GM18861 (cell line): ENCODE results near the gene LIPE.
"Not testable (repeated sequence)": the region's sequence is repeated elsewhere in the genome, so short reads cannot be mapped to it uniquely, and the experiment has no call there.

Experiments used
- ATAC-seq: cut with Tn5 transposase; IDR thresholded peaks from one replicate; pipeline ENCODE4 v1.9.1; 2021; ENCODE audit not compliant: unreplicated experiment

The LIPE gene, protein sequence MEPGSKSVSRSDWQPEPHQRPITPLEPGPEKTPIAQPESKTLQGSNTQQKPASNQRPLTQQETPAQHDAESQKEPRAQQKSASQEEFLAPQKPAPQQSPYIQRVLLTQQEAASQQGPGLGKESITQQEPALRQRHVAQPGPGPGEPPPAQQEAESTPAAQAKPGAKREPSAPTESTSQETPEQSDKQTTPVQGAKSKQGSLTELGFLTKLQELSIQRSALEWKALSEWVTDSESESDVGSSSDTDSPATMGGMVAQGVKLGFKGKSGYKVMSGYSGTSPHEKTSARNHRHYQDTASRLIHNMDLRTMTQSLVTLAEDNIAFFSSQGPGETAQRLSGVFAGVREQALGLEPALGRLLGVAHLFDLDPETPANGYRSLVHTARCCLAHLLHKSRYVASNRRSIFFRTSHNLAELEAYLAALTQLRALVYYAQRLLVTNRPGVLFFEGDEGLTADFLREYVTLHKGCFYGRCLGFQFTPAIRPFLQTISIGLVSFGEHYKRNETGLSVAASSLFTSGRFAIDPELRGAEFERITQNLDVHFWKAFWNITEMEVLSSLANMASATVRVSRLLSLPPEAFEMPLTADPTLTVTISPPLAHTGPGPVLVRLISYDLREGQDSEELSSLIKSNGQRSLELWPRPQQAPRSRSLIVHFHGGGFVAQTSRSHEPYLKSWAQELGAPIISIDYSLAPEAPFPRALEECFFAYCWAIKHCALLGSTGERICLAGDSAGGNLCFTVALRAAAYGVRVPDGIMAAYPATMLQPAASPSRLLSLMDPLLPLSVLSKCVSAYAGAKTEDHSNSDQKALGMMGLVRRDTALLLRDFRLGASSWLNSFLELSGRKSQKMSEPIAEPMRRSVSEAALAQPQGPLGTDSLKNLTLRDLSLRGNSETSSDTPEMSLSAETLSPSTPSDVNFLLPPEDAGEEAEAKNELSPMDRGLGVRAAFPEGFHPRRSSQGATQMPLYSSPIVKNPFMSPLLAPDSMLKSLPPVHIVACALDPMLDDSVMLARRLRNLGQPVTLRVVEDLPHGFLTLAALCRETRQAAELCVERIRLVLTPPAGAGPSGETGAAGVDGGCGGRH

DNA sequence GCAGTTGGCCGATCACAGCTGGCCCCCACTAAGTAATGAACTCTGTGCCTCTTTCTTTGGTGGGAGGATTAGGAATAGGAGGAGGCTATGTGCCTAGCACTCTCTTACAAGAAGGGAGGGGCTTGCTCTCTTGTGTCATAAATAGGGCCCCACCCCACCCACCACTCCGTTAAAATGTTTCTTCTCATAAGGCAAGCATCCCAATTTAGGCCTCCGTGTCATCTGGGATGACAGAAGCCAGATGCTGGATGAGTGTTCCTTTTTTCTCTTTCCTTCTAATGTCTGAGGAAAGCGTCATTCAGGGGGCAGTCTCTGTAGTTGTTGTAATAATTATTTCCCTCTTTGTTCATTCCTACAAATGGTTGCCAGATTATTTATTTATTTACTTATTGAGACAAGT is at the start of gene LIPE:
TSS of gene LIPE (minus strand) at position 76 of the 400 bp plus-strand sequence. CDS start 239 bp downstream, outside the sequence.
- ATAC-seq = no peak

DNA sequence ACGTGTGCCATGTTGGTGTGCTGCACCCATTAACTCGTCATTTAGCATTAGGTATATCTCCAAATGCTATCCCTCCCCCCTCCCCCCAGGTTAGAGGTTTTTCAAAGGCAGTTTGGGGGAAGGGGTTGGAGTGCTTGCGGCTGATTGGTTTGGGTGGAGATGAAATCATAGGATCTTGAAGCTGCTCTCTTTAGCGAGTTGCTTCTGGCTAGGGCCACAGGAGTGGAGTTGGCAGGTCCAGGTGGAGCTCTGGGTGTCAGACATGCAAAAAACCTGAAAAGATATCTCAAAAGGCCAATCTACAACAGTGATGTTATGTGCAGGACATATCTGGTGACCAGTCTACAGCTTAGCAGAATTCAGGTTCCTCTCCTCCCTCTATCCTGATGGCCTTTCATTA is 48.2 kb upstream of the LIPE start:
- no peak for ATAC-seq

DNA sequence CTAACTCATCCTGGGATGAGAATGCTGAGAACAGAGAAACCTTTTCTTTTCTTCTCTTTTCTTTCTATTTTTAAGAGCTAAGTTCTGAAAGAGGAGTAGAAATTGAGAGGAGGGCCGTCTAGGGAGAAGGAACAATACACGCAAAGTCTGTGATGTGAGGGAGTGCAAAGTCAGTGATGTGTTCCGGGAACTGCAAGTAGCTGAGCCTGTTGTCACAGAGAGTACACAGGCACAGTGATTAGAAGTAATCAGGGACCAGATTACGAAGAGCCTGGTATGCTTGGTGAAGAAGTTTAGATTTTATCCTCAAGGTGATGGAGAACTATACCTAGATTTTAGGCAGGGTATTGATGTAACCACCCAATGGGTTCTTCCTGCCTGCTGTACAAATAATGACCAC is 47.6 kb upstream of the LIPE start:
- no peak for ATAC-seq

DNA sequence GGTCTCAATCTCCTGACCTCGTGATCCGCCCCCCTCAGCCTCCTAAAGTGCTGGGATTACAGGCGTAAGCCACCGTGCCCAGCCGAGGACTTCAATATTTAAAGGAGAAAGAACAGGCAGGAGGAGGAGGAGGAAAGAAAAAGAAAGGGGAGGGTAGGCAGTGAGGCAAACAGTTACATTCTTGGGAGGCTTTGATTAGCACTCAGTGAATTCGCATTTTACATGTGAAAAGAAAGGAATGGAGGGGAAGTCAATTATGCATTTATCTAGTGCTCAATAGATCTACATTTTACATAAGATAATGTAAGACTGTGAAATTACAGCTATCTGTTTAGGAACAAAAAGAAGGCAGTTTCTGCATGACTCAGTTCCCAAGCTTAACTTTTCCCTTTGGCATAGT is 46.5 kb upstream of the LIPE start:
- ATAC-seq = no peak

DNA sequence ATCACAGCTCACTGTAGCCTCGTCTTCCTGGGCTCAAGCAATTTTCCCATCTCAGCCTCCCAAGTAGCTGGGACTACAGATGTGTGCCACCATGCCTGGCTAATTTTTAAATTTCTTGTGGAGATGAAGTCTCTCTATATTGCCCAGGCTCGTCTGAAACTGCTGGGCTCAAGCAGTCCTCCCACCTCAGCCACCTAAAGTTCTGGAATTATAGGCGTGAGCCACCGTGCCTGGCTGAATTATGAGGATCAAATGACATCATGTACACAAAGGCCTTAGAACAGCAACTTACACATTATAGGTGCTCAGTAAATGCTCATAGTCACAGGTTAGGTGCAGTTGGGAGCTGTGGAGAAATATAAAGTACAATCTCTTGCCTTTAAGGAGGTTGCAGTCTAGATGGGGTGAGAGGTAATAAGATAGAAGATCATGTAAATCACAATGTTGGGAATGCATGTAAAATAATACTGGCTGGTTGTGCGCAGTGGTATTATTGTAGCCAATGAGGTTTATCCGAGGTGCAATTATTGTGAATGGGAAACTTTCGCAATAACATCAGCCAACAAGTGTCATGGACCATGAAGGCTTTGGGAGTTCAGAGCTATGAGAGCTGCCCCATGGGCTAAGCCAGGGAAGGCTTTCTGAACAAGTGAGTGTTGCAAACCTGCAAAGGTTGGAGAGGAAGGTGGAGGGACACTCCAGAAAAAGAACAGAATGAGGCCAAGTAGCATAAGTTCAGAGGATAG is 45.4 kb upstream of the LIPE start:
- no peak for ATAC-seq

DNA sequence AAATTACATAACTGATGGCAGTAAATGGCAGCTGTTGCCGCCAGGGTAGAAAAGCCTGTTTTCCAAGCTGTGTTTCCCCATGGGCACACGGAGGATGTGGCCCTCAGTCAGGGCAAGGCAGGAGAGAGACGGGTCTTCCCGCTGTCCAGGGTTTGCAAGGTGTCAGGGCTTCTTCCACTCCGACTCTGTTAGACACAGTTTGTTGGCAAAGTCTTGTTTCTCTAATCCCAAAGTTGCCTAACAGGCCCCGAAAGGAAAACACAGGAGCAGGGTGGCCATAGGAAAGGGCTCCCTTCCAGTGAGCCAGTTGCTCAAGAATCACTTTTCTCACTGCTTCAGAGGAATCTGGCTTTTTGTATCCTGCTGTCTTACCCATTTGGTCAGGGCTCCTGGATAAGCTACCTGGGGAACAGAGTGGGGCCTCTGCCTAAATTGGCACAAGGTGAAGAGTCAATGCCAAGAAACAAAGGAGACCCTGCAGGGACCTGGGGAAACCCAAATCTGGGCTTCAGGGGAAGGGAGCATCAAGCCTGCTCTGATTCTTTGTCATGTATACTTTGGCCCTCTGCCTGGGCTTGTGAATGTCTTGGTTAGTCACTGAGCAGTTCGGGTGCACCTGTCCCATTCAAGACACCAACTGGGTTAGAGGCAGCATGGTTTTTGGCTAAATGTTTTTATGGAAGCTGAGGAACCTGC is 44.5 kb upstream of the LIPE start:
- no peak for ATAC-seq

DNA sequence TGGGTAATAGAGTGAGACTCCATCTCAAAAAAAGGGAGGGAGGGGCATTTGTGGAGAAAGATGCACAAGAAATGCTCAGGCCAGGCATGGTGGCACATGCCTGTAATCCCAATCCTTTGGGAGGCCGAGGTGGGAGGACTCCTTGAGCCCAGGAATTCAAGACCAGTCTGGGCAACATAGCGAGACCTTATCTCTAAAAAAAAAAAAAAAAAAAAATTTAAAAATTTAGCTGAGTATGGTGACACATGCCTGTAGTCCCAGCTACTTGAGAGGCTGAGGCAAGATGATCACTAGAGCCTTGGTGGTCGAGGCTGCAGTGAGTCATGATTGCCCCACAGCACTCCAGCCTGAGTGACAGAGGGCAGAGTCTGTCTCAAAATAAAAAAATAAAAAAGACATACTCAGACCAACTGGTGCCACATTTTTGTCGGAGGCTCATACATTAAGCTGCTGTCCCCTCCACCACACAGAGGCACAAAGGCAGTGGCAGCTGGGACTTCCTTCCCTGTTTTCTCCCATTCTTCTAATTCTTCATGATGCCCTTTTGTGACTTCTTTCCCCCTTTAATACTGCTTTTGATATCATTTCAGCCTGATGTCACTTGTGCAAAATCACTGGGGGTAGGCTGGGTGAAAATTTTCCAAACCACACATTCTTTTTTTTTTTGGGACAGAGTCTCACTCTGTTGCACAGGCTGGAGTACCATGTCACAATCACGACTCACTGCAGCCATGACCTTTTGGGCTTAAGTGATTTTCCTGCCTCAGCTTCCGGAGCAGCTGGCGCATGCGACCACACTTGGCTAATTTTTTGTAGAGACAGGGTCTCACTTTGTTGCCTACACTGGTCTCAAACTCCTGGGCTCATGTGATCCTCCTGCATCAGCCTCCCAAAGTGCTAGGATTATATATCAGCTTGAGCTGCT is 42.4 kb upstream of the LIPE start:
- ATAC-seq = no peak

DNA sequence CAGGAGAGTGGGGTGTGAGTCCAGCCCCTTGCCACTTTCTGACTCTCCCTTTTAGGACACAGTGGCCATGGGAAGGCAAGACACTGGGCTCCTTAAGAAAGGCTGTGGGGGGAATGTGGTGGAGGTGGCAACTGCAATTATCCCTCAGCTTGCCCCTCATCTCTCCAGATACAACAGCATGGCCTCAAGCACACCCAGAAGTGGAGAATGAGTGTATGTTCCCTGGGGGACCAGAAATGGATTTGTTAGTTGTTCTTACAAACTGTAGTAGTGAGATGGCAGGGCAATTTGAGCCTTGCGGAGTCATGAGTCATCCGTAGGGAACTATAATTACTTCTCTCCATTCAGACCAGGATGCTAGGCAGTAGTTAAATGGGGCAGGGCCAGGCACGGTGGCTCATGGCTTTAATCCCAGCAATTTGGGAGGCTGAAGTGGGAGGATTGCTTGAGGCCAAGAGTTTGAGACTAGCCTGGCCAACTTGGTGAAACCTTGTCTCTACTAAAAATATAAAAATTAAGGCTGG is 41.1 kb upstream of the LIPE start:
- ATAC-seq = no peak

DNA sequence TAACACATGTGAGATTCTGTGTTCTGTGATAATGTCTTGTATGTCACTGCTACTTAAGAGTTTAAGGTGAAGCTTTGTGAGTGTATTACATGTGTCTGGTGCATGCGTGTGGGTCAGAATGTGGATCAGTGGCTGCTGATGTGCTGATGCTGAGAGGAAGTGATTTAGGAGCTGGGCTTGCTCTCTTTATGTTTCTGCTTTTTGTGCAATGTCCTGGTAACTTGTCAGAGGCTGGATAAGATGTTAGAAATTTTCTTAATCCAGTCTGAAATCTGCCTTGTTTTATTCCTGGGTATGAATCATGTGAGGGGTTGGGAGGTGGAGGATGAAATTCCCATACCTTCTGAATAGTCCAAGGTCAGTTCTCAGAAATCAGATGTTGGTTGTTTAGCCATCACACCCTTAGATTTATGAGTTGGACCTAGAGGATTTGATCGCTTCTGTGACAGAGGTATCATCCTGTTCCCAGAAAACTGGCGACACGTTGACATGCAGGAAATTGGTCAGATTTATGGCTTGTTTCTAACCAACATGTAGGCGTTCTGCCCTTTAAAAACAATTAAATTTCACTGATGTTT is 40.1 kb upstream of the LIPE start:
- ATAC-seq = no peak

DNA sequence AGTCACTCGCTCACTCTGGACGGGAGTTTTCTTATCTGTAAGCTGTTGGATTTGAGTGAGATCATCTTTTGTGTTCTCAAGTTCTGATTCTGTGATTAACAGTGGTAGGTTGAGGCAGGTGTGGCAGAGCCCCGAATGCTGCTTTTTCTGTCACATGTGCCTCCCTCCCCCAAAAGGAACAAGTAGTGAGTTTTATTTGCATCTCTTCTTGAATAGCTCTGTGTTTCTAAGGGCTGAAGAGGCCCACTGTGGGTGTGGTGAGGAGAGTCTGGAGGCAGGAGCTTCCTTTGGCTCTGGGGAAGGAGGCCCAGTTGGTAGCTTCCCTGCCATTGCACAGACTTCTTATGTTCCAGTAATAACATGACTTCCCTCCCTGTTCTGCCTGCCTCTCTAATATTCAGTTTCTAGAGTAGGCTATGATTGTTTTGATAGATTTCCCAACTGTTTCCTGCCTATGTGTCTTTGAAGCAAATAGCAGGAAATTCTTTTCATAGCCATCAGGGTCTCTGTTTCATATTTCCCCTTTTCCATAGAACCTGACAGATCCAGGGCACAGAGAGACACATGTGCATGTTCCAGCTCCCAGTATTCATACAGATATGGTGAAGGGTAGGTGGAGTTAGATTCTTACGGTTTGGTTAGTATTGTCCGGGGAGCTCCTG is 39.5 kb upstream of the LIPE start:
- ATAC-seq = no peak

DNA sequence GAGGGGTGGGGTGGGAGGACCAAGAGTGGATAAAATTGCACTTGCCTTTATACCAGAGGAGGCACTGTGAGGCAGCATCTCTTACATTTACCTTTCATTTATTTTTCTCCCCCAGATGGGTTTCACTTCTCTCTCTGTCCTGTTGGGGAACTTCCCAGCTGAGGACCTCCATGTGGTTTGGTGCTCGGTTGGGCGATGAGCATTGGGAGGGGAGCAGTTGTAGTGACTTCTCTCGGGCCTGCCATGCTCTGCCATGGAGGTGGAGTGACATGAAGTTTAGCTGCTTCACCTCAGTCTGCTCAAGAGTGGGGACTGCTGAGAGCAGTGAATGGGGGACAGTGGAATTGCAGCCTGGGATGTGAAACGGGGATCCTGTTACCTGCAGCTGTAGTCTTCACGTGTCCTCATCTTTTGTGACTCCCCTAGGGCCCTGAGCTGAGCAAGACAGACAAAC is 38.7 kb upstream of the LIPE start:
- ATAC-seq = no peak

DNA sequence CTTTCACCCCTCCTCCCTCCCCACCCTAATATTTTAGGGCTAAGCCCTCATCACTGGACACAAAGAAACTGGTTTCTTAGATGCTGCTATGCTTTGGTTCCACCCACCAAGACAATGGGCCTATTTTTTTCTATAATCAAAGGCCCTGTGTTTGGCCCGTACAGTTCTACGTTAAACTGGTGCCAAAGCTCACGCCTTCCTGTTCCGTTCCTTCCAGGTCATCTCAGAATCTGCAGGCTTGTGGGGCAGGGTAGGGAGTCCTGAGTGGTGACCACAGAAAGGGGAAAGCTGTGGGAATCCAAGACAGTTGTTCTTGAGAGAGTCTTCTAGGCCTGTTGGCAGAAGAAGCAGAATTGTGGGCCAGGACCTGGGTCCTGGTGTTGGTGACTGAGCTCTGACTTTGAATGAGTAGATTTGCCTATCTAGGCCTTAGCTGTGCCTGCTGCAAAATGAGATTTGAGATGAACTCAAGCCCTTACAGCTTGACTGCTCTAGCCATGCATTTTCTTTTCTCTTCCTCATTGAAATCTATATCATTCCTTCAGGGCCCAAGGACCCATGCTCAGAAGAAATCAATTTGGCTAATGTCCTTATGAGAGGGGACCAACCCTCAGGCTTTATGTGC is 34.6 kb upstream of the LIPE start:
- no peak for ATAC-seq

DNA sequence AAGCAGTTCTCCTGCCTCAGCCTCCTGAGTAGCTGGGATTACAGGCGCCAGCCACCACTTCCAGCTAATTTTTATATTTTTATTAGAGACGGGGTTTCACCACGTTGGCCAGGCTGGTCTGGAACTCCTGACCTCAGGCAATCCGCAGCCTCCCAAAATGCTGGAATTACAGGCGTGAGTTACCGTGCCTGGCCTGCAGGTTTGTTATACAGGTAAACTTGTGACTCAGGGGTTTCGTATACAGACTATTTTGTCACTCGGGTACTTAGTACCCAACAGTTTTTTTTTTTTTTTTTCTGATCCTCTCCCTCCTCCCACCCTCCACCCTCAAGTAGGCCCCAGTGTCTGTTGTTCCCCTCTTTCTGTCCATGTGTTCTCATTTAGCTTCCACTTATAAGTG is 34.0 kb upstream of the LIPE start:
- not testable (repeated sequence) for ATAC-seq

DNA sequence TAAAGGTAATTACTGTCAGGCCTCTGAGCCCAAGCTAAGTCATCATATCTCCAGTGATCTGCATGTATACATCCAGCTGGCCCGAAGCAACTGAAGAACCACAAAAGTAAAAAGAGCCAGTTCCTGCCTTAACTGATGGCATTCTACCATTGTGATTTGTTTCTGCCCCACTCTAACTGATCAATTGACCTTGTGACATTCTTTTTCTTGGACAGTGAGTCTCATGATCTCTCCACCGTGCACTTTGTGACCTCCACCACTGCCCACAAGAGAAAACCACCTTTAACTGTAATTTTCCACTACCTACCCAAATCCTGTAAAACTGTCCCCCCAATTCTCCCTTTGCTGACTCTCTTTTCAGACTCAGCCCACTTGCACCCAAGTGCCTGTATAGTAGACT is 32.7 kb upstream of the LIPE start:
- no peak for ATAC-seq

DNA sequence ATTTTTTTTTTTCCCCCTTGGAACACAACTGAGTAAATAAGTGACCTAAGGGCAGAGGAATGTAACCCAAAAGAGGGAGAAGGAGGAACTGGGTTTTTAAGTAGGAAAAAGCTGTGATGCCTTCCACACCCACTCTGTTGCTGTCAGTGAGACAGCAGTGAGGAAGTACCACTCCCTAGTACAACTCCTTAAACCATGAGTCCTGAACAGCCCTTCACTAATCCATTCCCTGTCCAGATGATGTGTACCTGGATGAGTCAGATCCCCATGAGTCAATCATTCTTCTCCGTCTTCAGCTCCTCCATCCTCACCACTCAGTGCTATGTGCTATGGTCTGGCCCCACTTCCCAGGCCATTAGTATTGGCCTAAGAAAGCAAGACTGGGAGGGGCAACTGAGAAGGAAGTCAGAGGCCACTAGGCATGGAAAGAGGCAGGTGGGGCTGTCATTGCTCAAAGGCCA is 28.5 kb upstream of the LIPE start:
- ATAC-seq = no peak

DNA sequence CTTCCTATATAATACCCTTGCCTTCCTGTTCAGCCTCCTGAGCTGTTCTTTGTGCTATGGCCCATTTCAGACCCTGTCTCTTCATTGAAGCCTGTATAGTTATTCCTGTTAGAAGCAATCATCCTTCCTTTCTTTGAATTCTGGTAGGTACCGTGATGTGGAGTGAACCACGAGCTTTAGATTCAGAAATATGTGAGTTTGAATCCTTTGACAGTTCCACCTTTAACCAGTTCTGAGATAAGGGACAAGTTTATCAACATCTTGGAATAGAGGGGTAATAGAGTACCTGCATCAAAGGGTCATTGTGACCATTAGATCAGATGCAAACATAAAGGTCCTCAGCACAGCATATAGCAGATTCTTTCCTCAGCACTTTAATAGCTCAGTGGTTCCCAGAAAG is 27.9 kb upstream of the LIPE start:
- no peak for ATAC-seq

DNA sequence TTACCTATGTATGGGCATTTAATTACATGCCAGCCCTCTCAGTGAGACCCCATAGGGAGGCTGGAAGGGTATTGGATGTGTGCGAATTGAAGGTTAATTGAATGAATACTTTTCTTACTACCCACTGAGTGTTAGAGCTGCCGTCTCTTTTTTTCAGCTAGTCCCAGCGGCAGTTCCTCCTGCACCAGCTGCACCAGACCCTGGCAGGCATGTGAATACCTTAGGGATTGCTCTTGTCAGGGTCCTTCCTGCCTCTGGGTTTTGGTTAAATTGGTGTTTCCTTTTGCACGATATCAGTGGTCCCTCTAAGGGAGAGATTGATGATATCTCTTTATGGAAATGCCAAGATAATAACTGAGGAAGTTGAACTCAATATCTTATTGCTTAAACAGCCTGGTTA is 25.4 kb upstream of the LIPE start:
- ATAC-seq = no peak
